BJ (cell line): ENCODE data around the gene ARHGAP26. TPM values are rescaled to one million over a fixed set of nuclear protein-coding genes. Genes with fewer than 3 reads are reported as not detected.

Source experiments
- CTCF ChIA-PET: fragments of 350-600 bp; formaldehyde crosslinking; extraction: SDS; loops from one replicate; lab custom pipeline; 2021; ENCODE audit warnings: antibody characterized with exemption, inconsistent platforms; lab: Yijun Ruan, JAX
- POLR2A ChIA-PET: fragments of 300-600 bp; sonication (Branson Sonifier 250); formaldehyde crosslinking; extraction: SDS; loops from one replicate; lab custom pipeline; 2021; ENCODE audit warnings: antibody characterized with exemption; lab: Charles Lee
- DNase-seq: peaks from one replicate; pipeline ENCODE4 v3.0.0-alpha.2; 2011; ENCODE audit warnings: low read depth
- H3K27me3 ChIP-seq: 2 replicates; pipeline ENCODE4 v1.6.0; 2011; ENCODE audit warnings: low read length; ENCODE audit not compliant: control insufficient read depth, insufficient read depth
- H3K36me3 ChIP-seq: 2 replicates; pipeline ENCODE4 v1.5.1; 2011; ENCODE audit warnings: low read length; ENCODE audit not compliant: control insufficient read depth, insufficient read depth
- H3K4me3 ChIP-seq: 2 replicates; pipeline ENCODE4 v1.5.1; 2011; ENCODE audit warnings: low read depth, mild to moderate bottlenecking, control low read depth, low read length
- CTCF ChIP-seq: IDR thresholded peaks from 2 replicates; pipeline ENCODE4 v1.5.1; 2011; ENCODE audit warnings: low read depth, mild to moderate bottlenecking, control low read depth, inconsistent platforms, low read length, moderate library complexity; ENCODE audit not compliant: insufficient read depth
- polyA plus RNA-seq: library from polyadenylated mRNA; depleted of rRNA; stranded (reverse); fragments of >200 nt; gene quantifications from 2 replicates; pipeline ENCODE4 v1.2.3, GENCODE V29; 2011

ARHGAP26 gene
- polyA plus RNA-seq, 1 experiment, result 4.8 TPM

- no peaks in the 10 kb centered on the region for H3K36me3 ChIP-seq
- TF ChIP-seq CTCF, result no peak
- ChIA-PET CTCF (interaction anchor here (0.6 to 2.2 kb wide), 2 partner anchors 20 to 122 kb away, joined by 3 to 8 read pairs; no protein-coding TSS in a partner anchor), POLR2A (interaction anchor here (0.6 kb wide), 1 partner anchor 492 kb away, joined by 3 read pairs; no protein-coding TSS in a partner anchor)
- no peak for DNase-seq
- H3K4me3 ChIP-seq, result no peak overlapping the region
- no peaks in the 10 kb centered on the region for H3K27me3 ChIP-seq
Observed at GRCh38 chr5:142908659-142909058, 138.5 kb downstream of the ARHGAP26 start.

GRCh38 chr5:142910128-142910527, 140.0 kb downstream of the ARHGAP26 start:
- no peak overlapping the region for H3K4me3 ChIP-seq
- ChIA-PET CTCF (interaction anchor here (2.1 kb wide), 1 partner anchor 12 kb away, joined by 5 read pairs; no protein-coding TSS in a partner anchor), POLR2A (no interaction called here)
- no peaks in the 10 kb centered on the region for H3K27me3 ChIP-seq
- no peak for TF ChIP-seq CTCF
- no peaks in the 10 kb centered on the region for H3K36me3 ChIP-seq
- no peak for DNase-seq

- H3K27me3 ChIP-seq, result no peaks in the 10 kb centered on the region
- DNase-seq, result no peak
- TF ChIP-seq CTCF, result no peak
- H3K36me3 ChIP-seq, result no peaks in the 10 kb centered on the region
- ChIA-PET CTCF (interaction anchor here (0.7 to 2.9 kb wide), 5 partner anchors 11 to 391 kb away, joined by 3 to 10 read pairs (median 5); no protein-coding TSS in a partner anchor), POLR2A (no interaction called here)
- no peak overlapping the region for H3K4me3 ChIP-seq
Observed at GRCh38 chr5:142911170-142911569, 141.0 kb downstream of the ARHGAP26 start.

- no peaks in the 10 kb centered on the region for H3K27me3 ChIP-seq
- no peak for TF ChIP-seq CTCF
- CTCF ChIA-PET, result interaction anchor here (0.7 to 2.9 kb wide), 5 partner anchors 10 to 391 kb away, joined by 3 to 10 read pairs (median 5); no protein-coding TSS in a partner anchor
- no peak for DNase-seq
- H3K36me3 ChIP-seq, result no peaks in the 10 kb centered on the region
- POLR2A ChIA-PET, result no interaction called here
- no peak overlapping the region for H3K4me3 ChIP-seq
Observed at GRCh38 chr5:142911775-142912174, 141.6 kb downstream of the ARHGAP26 start.

GRCh38 chr5:142913728-142914338, 143.7 kb downstream of the ARHGAP26 start:
- Histone ChIP-seq H3K4me3 (no peak overlapping the region), H3K36me3 (no peaks in the 10 kb centered on the region), H3K27me3 (no peaks in the 10 kb centered on the region)
- ChIA-PET CTCF (interaction anchor here (0.6 to 2.9 kb wide), 4 partner anchors 8 to 201 kb away, joined by 3 to 10 read pairs (median 7); no protein-coding TSS in a partner anchor), POLR2A (no interaction called here)
- no peak for DNase-seq
- 0 out of 2 replicates have a peak, but pooled peaks have one; percentile 7 for TF ChIP-seq CTCF
